GM19193 (cell line): ENCODE results near the gene AGPAT4.

Experiments
- POLR2A ChIP-seq: IDR thresholded peaks from 4 replicates; pipeline ENCODE4 v1.6.1; 2011; ENCODE audit not compliant: insufficient read depth, insufficient read length; ENCODE audit errors: extremely low read depth

The AGPAT4 gene

GRCh38 chr6:161264181-161264580 lies 9.7 kb downstream of the AGPAT4 start:
- TF ChIP-seq POLR2A = no peak

GRCh38 chr6:161261816-161262215 lies 12.0 kb downstream of the AGPAT4 start:
- TF ChIP-seq POLR2A = no peak

GRCh38 chr6:161261325-161261724 lies 12.5 kb downstream of the AGPAT4 start:
- TF ChIP-seq POLR2A = no peak

- no peak for TF ChIP-seq POLR2A
Observed at GRCh38 chr6:161259302-161259701, 14.6 kb downstream of the AGPAT4 start.

GRCh38 chr6:161257793-161258457 lies 15.9 kb downstream of the AGPAT4 start:
- TF ChIP-seq POLR2A = no peak

- no peak for TF ChIP-seq POLR2A
Observed at GRCh38 chr6:161256407-161256806, 17.5 kb downstream of the AGPAT4 start.

GRCh38 chr6:161255518-161255917 lies 18.3 kb downstream of the AGPAT4 start:
- TF ChIP-seq POLR2A = no peak

- TF ChIP-seq POLR2A = no peak
Observed at GRCh38 chr6:161254464-161255253, 19.2 kb downstream of the AGPAT4 start.

GRCh38 chr6:161254126-161254463 lies 19.8 kb downstream of the AGPAT4 start:
- TF ChIP-seq POLR2A = no peak

- no peak for TF ChIP-seq POLR2A
Observed at GRCh38 chr6:161251345-161251744, 22.5 kb downstream of the AGPAT4 start.

- no peak for TF ChIP-seq POLR2A
Observed at GRCh38 chr6:161249327-161249726, 24.5 kb downstream of the AGPAT4 start.

GRCh38 chr6:161246725-161247124 lies 27.1 kb downstream of the AGPAT4 start:
- TF ChIP-seq POLR2A = no peak

GRCh38 chr6:161245363-161245762 lies 28.5 kb downstream of the AGPAT4 start:
- TF ChIP-seq POLR2A = no peak

- TF ChIP-seq POLR2A = no peak
Observed at GRCh38 chr6:161244725-161245124, 29.1 kb downstream of the AGPAT4 start.

GRCh38 chr6:161242779-161243693 lies 30.8 kb downstream of the AGPAT4 start:
- TF ChIP-seq POLR2A = no peak

- TF ChIP-seq POLR2A = no peak
Observed at GRCh38 chr6:161242113-161242512, 31.7 kb downstream of the AGPAT4 start.

- TF ChIP-seq POLR2A = no peak
Observed at GRCh38 chr6:161239001-161239400, 34.9 kb downstream of the AGPAT4 start.
